ENCODE results near the gene DCHS2.

Gene DCHS2

GRCh38 chr4:154364066-154364845, 127.3 kb downstream of the DCHS2 start:
- DNase-seq: no peak

- no peak for DNase-seq
These were observed 130.1 kb downstream of the DCHS2 start for GRCh38 chr4:154361450-154361849.

- DNase-seq: no peak
These were observed 131.1 kb downstream of the DCHS2 start for GRCh38 chr4:154360491-154360890.

- no peak for DNase-seq
These were observed 136.7 kb downstream of the DCHS2 start for GRCh38 chr4:154354883-154355282.

GRCh38 chr4:154349829-154350228, 141.8 kb downstream of the DCHS2 start:
- DNase-seq: no peak

GRCh38 chr4:154348657-154349056, 142.9 kb downstream of the DCHS2 start:
- no peak for DNase-seq

GRCh38 chr4:154345359-154345758, 146.2 kb downstream of the DCHS2 start:
- DNase-seq: no peak

GRCh38 chr4:154344686-154345085, 146.9 kb downstream of the DCHS2 start:
- DNase-seq: no peak

GRCh38 chr4:154343651-154344050, 147.9 kb downstream of the DCHS2 start:
- DNase-seq: no peak

- DNase-seq: no peak
These were observed 150.2 kb downstream of the DCHS2 start for GRCh38 chr4:154341448-154341847.

GRCh38 chr4:154335588-154335987, 156.0 kb downstream of the DCHS2 start:
- no peak for DNase-seq

GRCh38 chr4:154332681-154333421, 158.7 kb downstream of the DCHS2 start:
- DNase-seq: peak; percentile 14

GRCh38 chr4:154329939-154330338, 161.7 kb downstream of the DCHS2 start:
- no peak for DNase-seq

GRCh38 chr4:154329268-154329868, 162.2 kb downstream of the DCHS2 start:
- DNase-seq: no peak

GRCh38 chr4:154328030-154328429, 163.6 kb downstream of the DCHS2 start:
- DNase-seq: no peak

- DNase-seq: no peak
These were observed 171.1 kb downstream of the DCHS2 start for GRCh38 chr4:154320521-154320920.

- no peak for DNase-seq
These were observed 171.9 kb downstream of the DCHS2 start for GRCh38 chr4:154319736-154320135.

GRCh38 chr4:154317201-154317999, 174.2 kb downstream of the DCHS2 start:
- DNase-seq: no peak

GRCh38 chr4:154315741-154316140, 175.9 kb downstream of the DCHS2 start:
- no peak for DNase-seq

GRCh38 chr4:154314248-154314647, 177.4 kb downstream of the DCHS2 start:
- no peak for DNase-seq

- DNase-seq: no peak
These were observed 178.5 kb downstream of the DCHS2 start for GRCh38 chr4:154313004-154313585.

GRCh38 chr4:154312246-154312645, 179.4 kb downstream of the DCHS2 start:
- DNase-seq: no peak

- no peak for DNase-seq
These were observed 181.0 kb downstream of the DCHS2 start for GRCh38 chr4:154310578-154310977.

Data from effector CD4-positive, alpha-beta T cell (primary cell).